Measurements from ENCODE around the gene MTNR1A.

MTNR1A gene

DNA sequence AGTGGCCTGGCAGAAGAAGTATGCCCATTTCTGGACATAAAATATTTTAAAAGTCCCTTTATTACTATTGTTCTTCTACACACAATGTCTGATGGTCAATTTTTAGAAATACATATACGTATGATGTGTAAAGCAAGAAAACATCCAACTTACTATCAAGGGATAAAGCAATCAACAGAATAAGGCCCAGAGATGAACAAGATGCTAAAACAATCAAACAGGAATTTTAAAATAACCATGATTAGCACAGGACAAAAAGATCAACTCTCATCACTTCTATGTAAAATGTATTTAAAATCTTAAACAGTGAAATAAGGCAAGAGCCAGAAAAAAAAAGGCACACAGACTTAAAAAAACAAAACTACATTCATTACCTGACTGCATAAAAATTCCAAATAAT lies 60.9 kb downstream of the MTNR1A start:
- Mint-ChIP-seq H3K36me3 (no peaks in the 10 kb centered on the region), H3K27ac (no peak overlapping the region), H3K4me3 (no peak overlapping the region), H3K27me3 (no peaks in the 10 kb centered on the region), H3K9me3 (peaks cover 10% of the 10 kb centered on the region), H3K4me1 (no peaks in the 10 kb centered on the region)
- ATAC-seq (ENCODE audit: low read depth) = no peak
- no peak for DNase-seq (ENCODE audit: low spot score in 2 of 2)

DNA sequence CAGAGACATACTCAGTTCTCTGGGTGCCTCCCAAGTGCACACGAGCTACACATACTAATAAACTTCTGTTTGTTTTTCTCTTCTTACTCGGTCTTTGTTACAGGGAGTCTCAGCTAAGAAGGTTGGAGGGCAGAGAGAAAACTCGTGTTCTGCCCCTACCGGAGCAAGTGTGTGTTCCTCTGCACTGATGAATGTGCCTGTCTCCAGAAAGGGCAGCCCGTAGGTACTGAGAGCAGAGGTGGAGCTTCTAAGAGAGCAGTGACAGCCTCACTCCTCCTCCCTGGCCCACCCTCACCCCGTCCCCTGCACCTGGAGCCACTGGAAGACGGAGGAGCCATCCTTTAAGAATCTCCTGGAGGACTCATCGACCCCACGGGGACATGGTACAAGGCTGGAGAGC lies 67.6 kb downstream of the MTNR1A start:
- Mint-ChIP-seq H3K4me3 (no peak overlapping the region), H3K27me3 (no peaks in the 10 kb centered on the region), H3K9me3 (peaks cover 8% of the 10 kb centered on the region), H3K4me1 (no peaks in the 10 kb centered on the region), H3K27ac (no peak overlapping the region), H3K36me3 (no peaks in the 10 kb centered on the region)
- DNase-seq (ENCODE audit: low spot score in 2 of 2) (no peak), ATAC-seq (ENCODE audit: low read depth) (no peak)

DNA sequence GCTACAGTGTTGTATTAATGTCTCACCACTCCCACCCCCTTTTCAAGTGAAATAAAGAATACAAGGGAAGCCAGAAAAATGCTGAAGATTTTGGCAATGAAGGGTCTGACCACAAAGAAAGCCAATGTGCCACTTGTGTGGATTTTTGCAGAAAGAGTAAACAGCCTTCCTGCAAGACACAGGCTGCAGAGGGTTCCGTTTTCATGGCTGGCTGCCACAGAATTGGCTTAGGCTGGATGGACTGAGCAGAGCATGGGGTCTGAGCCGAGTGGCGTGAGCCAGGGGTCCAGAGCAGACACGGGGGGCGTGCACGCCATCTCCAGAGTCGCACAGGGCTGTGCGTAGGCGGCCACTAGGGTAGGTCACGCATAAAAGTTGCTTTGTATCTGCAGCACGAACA lies 69.2 kb downstream of the MTNR1A start:
- H3K27ac Mint-ChIP-seq = no peak overlapping the region
- ATAC-seq (ENCODE audit: low read depth) (no peak), DNase-seq (ENCODE audit: low spot score in 2 of 2) (no peak)
- H3K4me3 Mint-ChIP-seq = no peak overlapping the region
- H3K4me1 Mint-ChIP-seq = no peaks in the 10 kb centered on the region
- peaks cover 10% of the 10 kb centered on the region for H3K9me3 Mint-ChIP-seq
- H3K27me3 Mint-ChIP-seq = no peaks in the 10 kb centered on the region
- no peaks in the 10 kb centered on the region for H3K36me3 Mint-ChIP-seq

DNA sequence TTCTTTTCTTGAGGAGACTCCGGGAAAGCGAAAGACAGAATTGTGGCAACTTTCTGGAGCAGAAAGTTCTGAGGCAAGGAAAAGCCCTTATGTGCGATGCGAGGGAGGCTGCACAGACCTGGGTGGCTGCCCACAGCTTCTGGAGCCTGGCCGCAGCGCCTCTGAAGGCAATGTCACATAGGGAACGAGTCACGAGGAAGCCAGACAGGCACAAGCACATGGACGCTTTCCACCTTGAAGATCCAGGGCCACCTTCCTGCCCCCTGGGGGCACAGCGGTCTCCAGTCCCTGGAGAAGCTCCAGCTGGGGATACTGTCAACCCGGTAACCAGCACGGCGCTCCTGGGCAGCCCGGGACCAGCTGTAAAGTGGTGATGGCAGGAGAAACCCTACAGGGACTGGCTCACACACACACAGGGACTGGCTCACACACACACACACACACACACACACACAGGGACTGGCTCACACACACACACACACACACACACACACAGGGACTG lies 69.8 kb downstream of the MTNR1A start:
- no peak overlapping the region for H3K4me3 Mint-ChIP-seq
- no peak overlapping the region for H3K27ac Mint-ChIP-seq
- H3K27me3 Mint-ChIP-seq = no peaks in the 10 kb centered on the region
- H3K9me3 Mint-ChIP-seq = peaks cover 9% of the 10 kb centered on the region
- H3K36me3 Mint-ChIP-seq = no peaks in the 10 kb centered on the region
- DNase-seq (ENCODE audit: low spot score in 2 of 2) = no peak
- no peak for ATAC-seq (ENCODE audit: low read depth)
- no peaks in the 10 kb centered on the region for H3K4me1 Mint-ChIP-seq

DNA sequence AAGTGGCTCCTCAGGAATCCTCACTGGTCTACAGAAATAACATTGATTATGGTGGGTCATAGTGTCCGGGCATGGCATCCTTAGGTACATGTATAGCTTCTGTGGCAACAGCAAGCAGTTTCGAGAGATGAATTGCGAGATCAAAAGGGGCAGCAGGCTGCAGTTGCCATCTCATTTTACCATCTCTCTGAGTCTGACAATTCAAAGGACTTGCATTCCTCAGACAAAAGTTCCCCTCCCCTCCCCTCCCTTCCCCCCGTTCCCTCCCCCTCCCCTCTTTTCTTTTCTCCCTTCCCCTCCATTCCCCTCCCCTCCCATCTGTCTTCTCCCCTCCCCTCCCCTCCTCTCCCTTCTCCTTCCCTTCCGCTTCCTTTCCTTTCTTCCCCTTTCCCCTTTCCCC lies 70.2 kb downstream of the MTNR1A start:
- DNase-seq (ENCODE audit: low spot score in 2 of 2) (no peak), ATAC-seq (ENCODE audit: low read depth) (no peak)
- no peaks in the 10 kb centered on the region for H3K27me3 Mint-ChIP-seq
- H3K4me3 Mint-ChIP-seq = no peak overlapping the region
- H3K36me3 Mint-ChIP-seq = no peaks in the 10 kb centered on the region
- no peak overlapping the region for H3K27ac Mint-ChIP-seq
- peaks cover 6% of the 10 kb centered on the region for H3K9me3 Mint-ChIP-seq
- no peaks in the 10 kb centered on the region for H3K4me1 Mint-ChIP-seq

DNA sequence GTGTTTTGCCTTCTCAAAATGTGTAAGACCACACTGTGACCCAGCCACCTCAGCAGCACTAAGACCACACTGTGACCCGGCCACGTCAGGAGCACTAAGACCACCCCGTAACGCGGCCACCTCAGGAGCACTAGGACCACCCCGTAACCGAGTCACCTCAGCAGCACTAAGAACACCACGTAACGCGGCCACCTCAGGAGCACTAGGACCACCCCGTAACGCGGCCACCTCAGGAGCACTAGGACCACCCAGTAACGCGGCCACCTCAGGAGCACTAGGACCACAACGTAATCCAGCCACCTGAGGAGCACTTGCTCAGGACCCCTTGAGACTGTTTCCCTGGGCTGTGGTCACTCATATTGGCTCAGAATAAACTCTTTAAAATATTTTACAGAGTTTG lies 71.7 kb downstream of the MTNR1A start:
- H3K27ac Mint-ChIP-seq = no peak overlapping the region
- no peak overlapping the region for H3K4me3 Mint-ChIP-seq
- ATAC-seq (ENCODE audit: low read depth) (no peak), DNase-seq (ENCODE audit: low spot score in 2 of 2) (no peak)
- H3K27me3 Mint-ChIP-seq = no peaks in the 10 kb centered on the region
- H3K9me3 Mint-ChIP-seq = peaks cover 4% of the 10 kb centered on the region
- no peaks in the 10 kb centered on the region for H3K36me3 Mint-ChIP-seq
- H3K4me1 Mint-ChIP-seq = no peaks in the 10 kb centered on the region
